Mesenteric fat pad (tissue), 1 donor: ENCODE data around the gene CD1C. TPM values are rescaled to one million over a fixed set of nuclear protein-coding genes. Genes with fewer than 3 reads are reported as not detected.
"Not testable (repeated sequence)": the region's sequence is repeated elsewhere in the genome, so short reads cannot be mapped to it uniquely, and the experiment has no call there.

ENCODE experiments used
- DNase-seq: peaks from one replicate; pipeline ENCODE4 v3.0.0-alpha.2; 2020; ENCODE audit warnings: low spot score
- total RNA-seq: library from RNA; stranded (reverse); fragmentation: NEBNext Ultra II Directional; extraction: Animal tissue kit (Norgen Biotek cat#: 25700); gene quantifications from one replicate; pipeline ENCODE4 v1.2.1, GENCODE V29; 2021
- donor health status: DM: yes; HTN: yes; CAD: no.

The CD1C gene
- total RNA-seq, 1 donor from 2014 or later, result not detected

DNA sequence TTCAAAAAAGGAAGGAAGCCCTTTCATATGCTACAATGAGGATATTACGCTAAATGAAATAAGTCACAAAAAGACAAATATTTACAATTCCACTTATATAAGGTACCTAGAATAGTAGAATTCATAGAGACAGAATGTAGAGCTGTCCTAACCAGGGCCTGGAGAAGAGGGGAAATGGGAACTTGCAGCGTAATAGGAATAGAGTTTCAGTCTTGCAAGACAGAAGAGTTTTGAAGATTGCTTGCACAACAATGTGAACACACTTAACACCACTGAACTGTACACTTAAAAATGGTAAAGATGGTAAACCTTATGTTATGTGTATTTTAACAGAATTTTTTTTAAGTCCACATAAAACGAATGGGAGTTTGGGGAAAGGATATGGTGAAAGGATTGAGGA is 38.7 kb downstream of the CD1C start:
- DNase-seq, result no peak

DNA sequence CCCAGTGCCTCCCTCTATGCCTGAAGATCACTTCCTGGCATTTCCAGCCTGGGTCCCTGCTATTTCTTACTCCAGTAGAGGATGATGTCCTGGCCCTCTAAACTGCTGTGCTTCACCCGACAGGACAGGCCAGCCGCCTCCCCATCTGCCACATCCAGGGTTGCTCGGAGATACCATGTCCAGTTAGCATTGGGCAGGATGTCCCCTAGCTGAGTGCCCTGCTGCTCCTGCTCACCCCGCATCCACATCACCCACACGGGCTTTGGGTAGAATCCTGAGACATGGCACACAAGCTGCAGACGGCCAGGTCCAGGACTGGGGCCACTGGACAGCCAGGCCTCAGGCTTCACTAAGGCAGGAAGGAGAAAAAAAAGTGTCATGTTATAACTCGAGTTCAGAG is 39.6 kb downstream of the CD1C start:
- no peak for DNase-seq

DNA sequence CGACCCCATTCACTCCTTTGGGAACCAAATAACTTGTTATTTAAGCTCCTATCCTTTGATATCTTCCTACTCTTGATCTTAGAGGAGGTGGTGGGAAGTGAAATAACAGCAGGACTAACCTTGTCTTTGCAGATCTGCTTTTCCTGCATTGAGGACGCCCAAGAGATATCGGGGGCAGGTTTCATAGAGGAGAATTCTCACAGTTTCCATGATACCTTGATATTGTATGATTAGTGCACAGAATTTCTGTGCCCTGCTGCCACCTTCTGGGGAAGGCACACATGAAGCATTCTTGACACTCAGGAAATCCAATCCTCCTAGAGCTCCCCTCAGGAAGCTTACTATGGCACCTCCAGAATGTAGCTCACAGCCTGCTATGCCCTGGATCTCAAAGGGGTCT is 40.0 kb downstream of the CD1C start:
- no peak for DNase-seq

DNA sequence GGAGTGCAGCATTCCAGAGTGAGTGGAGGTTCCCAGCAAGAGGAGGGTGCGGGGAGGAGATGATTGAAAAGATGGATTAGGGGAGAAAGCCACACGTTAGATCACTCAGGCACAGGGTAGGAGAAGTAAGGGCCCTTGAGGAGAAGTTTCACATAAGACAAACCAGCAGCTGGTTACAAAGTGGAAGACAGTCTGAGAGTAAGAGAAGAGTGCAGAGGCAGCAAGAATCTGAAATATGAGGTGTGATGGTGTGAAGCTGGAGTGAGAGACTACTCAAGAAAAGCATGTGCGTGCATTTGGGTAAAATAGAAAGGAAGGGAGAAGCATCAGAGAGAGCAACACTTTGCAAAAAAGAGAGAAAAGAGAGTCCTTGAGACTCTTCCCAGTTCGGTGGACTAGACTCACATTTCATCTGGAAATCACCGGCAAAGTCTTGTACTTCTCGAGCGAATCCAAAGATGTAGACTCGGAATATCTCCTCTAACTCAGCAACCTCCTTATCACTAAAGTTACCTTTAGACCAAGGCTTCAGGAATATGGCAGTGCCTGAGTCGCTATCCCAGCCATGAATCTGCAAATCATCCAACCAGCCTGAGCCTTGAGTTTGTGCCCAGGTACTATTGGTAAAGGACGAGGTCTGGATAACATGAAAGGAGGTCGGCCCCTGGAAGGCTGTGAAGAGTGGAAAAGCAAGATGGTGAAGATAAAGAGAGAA is 40.8 kb downstream of the CD1C start:
- no peak for DNase-seq

DNA sequence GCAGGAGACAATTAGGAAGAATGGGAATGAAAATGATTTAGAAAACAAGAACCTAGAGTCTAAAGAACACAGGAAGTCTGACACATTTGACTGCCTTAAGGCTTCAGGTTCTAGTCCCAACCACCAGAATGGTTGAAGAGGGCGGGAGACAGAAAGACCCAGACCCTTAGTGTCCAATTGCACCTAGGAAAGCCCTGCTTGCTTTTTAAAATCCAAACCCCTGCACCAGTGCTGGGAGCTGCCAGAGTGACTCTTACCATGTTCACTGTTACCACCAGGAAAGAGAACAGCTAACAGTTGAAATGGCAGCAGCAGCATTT is 41.3 kb downstream of the CD1C start:
- DNase-seq, result no peak

DNA sequence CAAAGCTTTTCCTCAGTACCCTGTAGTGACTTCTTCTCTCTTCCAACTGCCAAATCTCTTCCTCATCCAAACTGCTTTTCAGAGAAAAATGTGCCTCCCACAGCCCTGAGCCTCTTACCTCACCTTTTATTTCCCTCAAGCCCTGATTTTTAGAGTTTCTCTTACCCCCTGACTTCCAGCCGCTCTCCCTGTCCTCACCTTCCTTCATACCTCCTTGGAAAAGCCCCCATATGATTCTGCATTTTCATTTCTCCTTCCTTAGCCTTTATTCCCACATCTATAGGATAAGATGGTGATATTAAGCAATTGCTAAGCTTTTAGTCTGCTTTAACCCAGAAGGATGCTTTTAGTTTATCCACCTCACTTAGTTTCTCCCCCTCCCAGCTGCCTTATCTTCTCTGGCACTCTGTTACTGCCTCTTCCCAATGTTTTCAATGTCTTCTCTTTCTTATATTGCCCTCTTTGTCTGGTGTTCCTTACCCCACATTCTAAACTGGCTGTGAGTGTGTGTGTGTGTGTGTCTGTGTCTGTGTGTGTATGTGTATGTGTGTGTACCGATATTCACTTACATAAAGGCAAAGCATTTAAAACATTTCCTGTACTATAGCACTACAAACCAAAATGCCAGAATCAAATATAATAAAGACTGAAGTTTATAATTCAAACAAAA is 41.9 kb downstream of the CD1C start, which contains the start of gene CD1B:
CD1B (minus strand) TSS at position 51 of the 670 bp plus-strand sequence. CDS start 108 bp downstream, outside the sequence.
- no peak for DNase-seq

DNA sequence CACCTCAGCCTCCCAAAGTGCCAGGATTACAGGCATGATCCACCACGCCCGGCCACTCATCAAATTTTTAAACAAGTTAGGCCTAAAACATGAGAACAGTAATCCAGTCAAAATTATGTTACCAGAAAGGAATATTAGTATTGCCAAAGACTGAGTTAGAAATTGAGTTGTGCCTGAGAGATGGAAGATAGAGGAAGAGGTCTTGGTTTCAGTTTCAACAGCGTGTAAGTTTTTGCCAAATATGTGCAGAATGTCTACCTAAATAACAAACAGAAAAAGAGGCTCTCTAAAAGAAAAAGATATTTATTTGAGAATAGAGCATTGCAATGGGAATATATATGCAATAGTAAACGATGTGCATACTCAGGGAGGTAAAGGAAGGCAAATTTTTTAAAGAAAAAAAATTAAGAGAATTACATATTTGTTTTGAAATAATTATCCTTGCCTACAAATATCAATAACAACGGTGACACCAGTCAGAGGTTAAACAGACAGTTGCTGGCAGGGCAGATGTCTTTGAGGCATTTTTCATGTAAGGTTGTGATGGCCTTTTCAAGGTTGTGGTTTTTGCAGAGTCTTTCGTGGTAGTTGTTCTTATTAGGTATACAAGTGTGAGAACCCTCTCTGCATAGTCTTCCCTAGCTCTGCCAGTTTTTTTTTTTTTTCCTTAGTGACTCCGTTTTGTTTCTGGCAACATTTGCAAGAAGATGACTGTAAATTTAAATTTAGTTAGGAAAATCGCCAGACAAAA is 43.9 kb downstream of the CD1C start:
- no peak for DNase-seq

DNA sequence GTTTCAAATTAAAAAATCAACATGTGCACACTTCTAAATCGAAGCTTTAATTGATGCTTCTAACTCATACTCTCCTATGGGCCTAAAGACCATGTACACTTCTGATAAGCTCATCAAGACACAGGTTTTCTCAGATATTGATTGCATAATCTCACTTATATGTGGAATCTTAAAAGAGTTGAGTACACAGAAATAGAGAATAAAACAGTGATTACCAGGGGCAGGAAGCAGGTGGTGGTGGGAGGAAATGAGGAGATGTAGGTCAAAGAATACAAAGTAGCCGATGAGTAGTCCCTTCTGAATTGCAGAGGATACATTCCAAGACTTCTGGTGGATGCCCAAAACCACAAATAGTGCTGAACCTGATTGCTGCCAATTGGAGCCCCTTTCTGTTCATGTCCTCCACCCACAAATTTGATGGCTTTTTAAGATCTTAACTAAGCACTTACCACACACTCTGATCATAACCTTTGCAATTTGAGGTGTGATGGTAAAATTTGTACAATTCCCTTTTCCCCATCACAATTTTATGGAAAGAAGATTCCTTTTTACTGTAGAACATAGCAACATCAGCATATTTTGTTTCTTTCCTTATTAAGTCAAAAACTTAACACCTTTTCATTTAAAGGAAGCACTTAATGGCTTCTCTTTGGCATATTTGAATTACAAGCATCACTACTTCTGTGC is 44.9 kb downstream of the CD1C start:
- no peak for DNase-seq

DNA sequence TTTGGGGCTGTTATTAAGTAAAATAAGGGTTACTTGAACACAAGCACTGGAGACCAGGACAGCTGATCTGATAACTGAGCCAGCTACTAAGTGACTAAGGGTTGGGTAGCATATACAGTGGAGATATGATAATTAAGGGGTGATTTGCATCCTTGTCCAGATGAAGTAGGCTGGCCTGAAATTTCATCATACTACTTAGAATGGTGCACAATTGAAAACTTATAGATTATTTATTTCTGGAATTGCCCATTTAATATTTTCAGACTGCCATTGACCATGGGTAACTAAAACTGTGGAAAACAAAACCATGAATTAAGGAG is 45.5 kb downstream of the CD1C start:
- no peak for DNase-seq

DNA sequence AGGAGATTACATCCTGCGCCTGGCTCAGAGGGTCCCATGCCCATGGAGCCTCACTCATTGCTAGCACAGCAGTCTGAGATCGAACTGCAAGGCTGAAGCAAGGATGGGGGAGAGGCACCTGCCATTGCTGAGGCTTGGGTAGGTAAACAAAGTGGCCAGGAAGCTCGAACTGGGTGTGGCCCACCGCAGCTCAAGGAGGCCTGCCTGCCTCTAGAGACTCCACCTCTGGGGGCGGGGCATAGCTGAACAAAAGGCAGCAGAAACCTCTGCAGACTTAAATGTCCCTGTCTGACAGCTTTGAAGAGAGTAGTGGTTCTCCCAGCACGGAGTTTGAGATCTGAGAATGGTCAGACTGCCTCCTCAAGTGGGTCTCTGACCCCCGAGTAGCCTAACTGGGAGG is 46.7 kb downstream of the CD1C start:
- DNase-seq, result not testable (repeated sequence)

Other genes starting within 250 kb of the CD1C start
- 5.1 TPM for gene CD1D, start 109.0 kb upstream of the CD1C start, total RNA-seq
- not detected for gene CD1A, start 35.5 kb upstream of the CD1C start, total RNA-seq
- gene CD1B, start 41.6 kb downstream of the CD1C start, total RNA-seq, result not detected
- not detected for gene CD1E, start 64.0 kb downstream of the CD1C start, total RNA-seq
- not detected for gene OR10T2, start 109.5 kb downstream of the CD1C start, total RNA-seq
- gene OR10K2, start 136.3 kb downstream of the CD1C start, total RNA-seq, result not detected
- not detected for gene OR10K1, start 171.9 kb downstream of the CD1C start, total RNA-seq
- not detected for gene OR10R2, start 182.3 kb downstream of the CD1C start, total RNA-seq